K562 (cell line): ENCODE data around the gene KRT82. TPM values are rescaled to one million over a fixed set of nuclear protein-coding genes. Genes with fewer than 3 reads are reported as not detected.

Experiments
- ATAC-seq: fragments of 200-7000 bp; cut with Tn5 transposase; 3 replicates; pipeline ENCODE4 v1.9.1; 2020; ENCODE audit warnings: moderate library complexity
- BruUV-seq: library from RNA; stranded (reverse); fragments of 400-500 nt; replicated peaks from 2 replicates; lab custom pipeline; 2021; lab: Mats Ljungman, UMichigan
- CTCF ChIA-PET: fragments of 300-600 bp; formaldehyde crosslinking; extraction: SDS; loops from one replicate; lab custom pipeline; 2021; ENCODE audit warnings: low intra/inter-chr PET ratio; lab: Yijun Ruan, JAX
- POLR2A ChIA-PET: fragments of 300-600, 350-650 bp; sonication (Branson Sonifier 250); formaldehyde crosslinking; extraction: SDS; loops from one replicate; lab custom pipeline; 2021; ENCODE audit warnings: antibody characterized with exemption, inconsistent platforms; lab: Yijun Ruan, JAX
- DNase-seq, 4 experiments: peaks; one replicate each; pipeline versions ENCODE4 v3.0.0 to v3.0.0-alpha.2; 2011 to 2018; ENCODE audit warnings: low spot score in 3 of 4, mixed read lengths in 3 of 4; ENCODE audit errors: extremely low read depth in 1 of 4
- FAIRE-seq: peaks from 2 replicates; lab custom pipeline; 2011; peaks lifted over from hg19 to GRCh38; lab: Jason Lieb, UNC
- H2AFZ ChIP-seq: 2 replicates; pipeline ENCODE4 v1.6.0; 2011; ENCODE audit warnings: low read depth, low read length, control low read depth, inconsistent platforms
- H3K27ac ChIP-seq: fragments of 200-600 bp; 3 replicates; pipeline ENCODE4 v1.8.0; 2011; ENCODE audit warnings: low read depth, mild to moderate bottlenecking, control low read depth, inconsistent platforms, low read length, moderate library complexity, mixed read lengths; ENCODE audit errors: extremely low read depth
- H3K27me3 ChIP-seq, 2 experiments: fragments of 300-600 bp in 1 of 2; 2 replicates in 1 of 2; 3 replicates in 1 of 2; pipeline versions ENCODE4 v1.6.0 to v1.8.0; 2011; ENCODE audit warnings: inconsistent platforms in 2 of 2, low read length in 2 of 2, mild to moderate bottlenecking in 1 of 2, mixed read lengths in 1 of 2, moderate library complexity in 1 of 2; ENCODE audit not compliant: control insufficient read depth in 2 of 2, insufficient read depth in 2 of 2
- H3K36me3 ChIP-seq: fragments of 300-600 bp; 3 replicates; pipeline ENCODE4 v1.8.0; 2011; ENCODE audit warnings: mild to moderate bottlenecking, low read length, inconsistent platforms; ENCODE audit not compliant: control insufficient read depth, insufficient read depth
- H3K4me1 ChIP-seq, 2 experiments: fragments of 200-600 bp in 1 of 2; replicated peaks in 1 of 2; 2 replicates in 1 of 2; 3 replicates in 1 of 2; pipeline versions ENCODE4 v1.5.1 to v1.8.0; 2011; ENCODE audit warnings: inconsistent platforms in 2 of 2, low read length in 2 of 2, mild to moderate bottlenecking in 1 of 2, mixed read lengths in 1 of 2, moderate library complexity in 1 of 2; ENCODE audit not compliant: control insufficient read depth in 2 of 2, insufficient read depth in 2 of 2
- H3K4me2 ChIP-seq: 2 replicates; pipeline ENCODE4 v1.6.1; 2011; ENCODE audit warnings: low read length, control low read depth, inconsistent platforms, mixed read lengths; ENCODE audit not compliant: insufficient read depth
- H3K4me3 ChIP-seq: fragments of 200-600 bp; sonication (generic), shearing (Covaris generic); 2 replicates; pipeline ENCODE4 v1.5.1; 2016; ENCODE audit warnings: control low read depth, inconsistent platforms
- H3K79me2 ChIP-seq: fragments of 200-600 bp; 3 replicates; pipeline ENCODE4 v1.8.0; 2011; ENCODE audit warnings: low read length, inconsistent platforms; ENCODE audit not compliant: control insufficient read depth, insufficient read depth
- H3K9ac ChIP-seq, 2 experiments: 2 replicates each; pipeline versions ENCODE4 v1.6.0 to v1.6.1; 2011; ENCODE audit warnings: low read depth in 2 of 2, low read length in 2 of 2, control low read depth in 1 of 2, inconsistent platforms in 1 of 2, mild to moderate bottlenecking in 1 of 2, mixed read lengths in 1 of 2; ENCODE audit not compliant: insufficient read depth in 1 of 2
- H3K9me1 ChIP-seq: one replicate; pipeline ENCODE4 v1.6.0; 2011; ENCODE audit warnings: inconsistent platforms, mild to moderate bottlenecking, low read length, moderate library complexity; ENCODE audit not compliant: control insufficient read depth, insufficient read depth
- H3K9me3 ChIP-seq: replicated peaks from 2 replicates; pipeline ENCODE4 v1.5.1; 2011; ENCODE audit warnings: low read depth, low read length, inconsistent platforms; ENCODE audit not compliant: control insufficient read depth, insufficient read depth
- H4K20me1 ChIP-seq: replicated peaks from 2 replicates; pipeline ENCODE4 v1.6.1; 2011; ENCODE audit warnings: low read length, inconsistent platforms, mixed read lengths; ENCODE audit not compliant: control insufficient read depth, insufficient read depth
- AFF1 ChIP-seq, 2 experiments: fragments of 450-650 bp; IDR thresholded peaks; 2 replicates each; pipeline ENCODE4 v1.6.1; 2018; ENCODE audit warnings: mild to moderate bottlenecking in 2 of 2, low read depth in 1 of 2; ENCODE audit not compliant: partially characterized antibody in 2 of 2
- KLF16 ChIP-seq: IDR thresholded peaks from 2 replicates; pipeline ENCODE4 v1.6.1; 2016; ENCODE audit warnings: antibody characterized with exemption
- SAFB ChIP-seq: fragments of 200-400 bp; formaldehyde crosslinking; IDR thresholded peaks from 2 replicates; pipeline ENCODE4 v1.6.1; 2017; ENCODE audit warnings: low read depth, low read length, borderline replicate concordance
- XRCC4 ChIP-seq: IDR thresholded peaks from one replicate; pipeline ENCODE4 v1.6.1; 2011; ENCODE audit not compliant: insufficient read depth, insufficient read length; ENCODE audit errors: extremely low read depth
- WGBS: fragments of 100-300 bp; shearing (Covaris generic); methylation state at CpG from one replicate; pipeline ENCODE4 v1.1.6; 2016; ENCODE audit warnings: low coverage, mixed read lengths; ENCODE audit not compliant: insufficient coverage; ENCODE audit errors: missing lambda C conversion rate; 5-methylcytosine and 5-hydroxymethylcytosine counted together
- in situ Hi-C: fragments of 300-500 bp; cut with MboI; formaldehyde crosslinking; loops from 4 replicates; pipeline ENCODE4 v1.15.0; 2018; ENCODE audit warnings: inconsistent platforms, mixed read lengths
- intact Hi-C: fragments of 100-400 bp; cut with micrococcal nuclease; formaldehyde crosslinking; loops from 2 replicates; pipeline ENCODE4 v1.14.2; 2022
- polyA plus RNA-seq, 8 experiments: library from polyadenylated mRNA; depleted of rRNA in 4 of 8; stranded (reverse) in 5 of 8; unstranded in 3 of 8; fragments of >200 nt; fragmentation: Nextera tagmentation in 2 of 8; fragmentation: Illumina TruSeq in 1 of 8; extraction: Ambion mirVana in 2 of 8; extraction: Trizol in 1 of 8; gene quantifications; 2 replicates each; pipeline versions ENCODE4 v1.2.1 to v1.2.3, GENCODE V29; 2011 to 2014; ENCODE audit warnings: inconsistent platforms in 1 of 8, missing spikeins in 1 of 8
- total RNA-seq, 7 experiments: library from RNA; depleted of rRNA in 6 of 7; stranded (reverse); fragments of >200 nt in 6 of 7; fragmentation: Illumina TruSeq in 2 of 7; extraction: Trizol in 2 of 7; gene quantifications; 2 replicates each; pipeline versions ENCODE4 v1.2.1 to v1.2.3, GENCODE V29; 2011 to 2021; ENCODE audit warnings: low replicate concordance in 1 of 7

KRT82 gene
- total and polyA plus RNA-seq, 9 of the 15 experiments (the other 6 are each of a cell fraction or from before 2014, with no cell fraction given) = not detected

GRCh38 chr12:52436000-52436827 is 30.1 kb upstream of the KRT82 start:
- TF ChIP-seq KLF16 = no peak
- TF ChIP-seq XRCC4 = no peak
- TF ChIP-seq AFF1 (IDR thresholded peaks at IDR 0.05; ENCODE audit: low read depth in 1 of 2, partially characterized antibody in 2 of 2) = no peak
- TF ChIP-seq SAFB = no peak
- ChIA-PET POLR2A (interaction anchor here (0.6 kb wide), 1 partner anchor 95 kb away, joined by 3 read pairs; no protein-coding TSS in a partner anchor), CTCF (no interaction called here)
- H3K27me3 ChIP-seq = peaks cover 15 to 51% of the 10 kb centered on the region in 2 experiments
- H4K20me1 ChIP-seq = 0 out of 2 replicates have a peak, but pooled peaks cover 2% of the 10 kb centered on the region
- H3K9me1 ChIP-seq = no peaks in the 10 kb centered on the region
- no peak for DNase-seq
- no peak overlapping the region for H2AFZ ChIP-seq
- H3K79me2 ChIP-seq = no peaks in the 10 kb centered on the region
- FAIRE-seq = no peak
- no peak overlapping the region for H3K9ac ChIP-seq
- in situ Hi-C loops = no loop called here
- no peak for ATAC-seq
- no peaks in the 10 kb centered on the region for H3K4me1 ChIP-seq
- H3K27ac ChIP-seq = no peak overlapping the region
- BruUV-seq = no TSS peak
- no peaks in the 10 kb centered on the region for H3K9me3 ChIP-seq
- H3K4me3 ChIP-seq = no peak overlapping the region
- H3K36me3 ChIP-seq = no peaks in the 10 kb centered on the region
- WGBS = under 1% methylated on average over 9 of the region's 9 CpGs
- intact Hi-C loops = no loop called here
- H3K4me2 ChIP-seq = no peak overlapping the region
